Frontal cortex (tissue), 4 donors: ENCODE data around the gene CXCL16. TPM values are rescaled to one million over a fixed set of nuclear protein-coding genes. Genes with fewer than 3 reads are reported as not detected.
A peak's percentile ranks its signal among the peaks of the same experiment; 100 is the strongest.

Experiments
- DNase-seq, 2 donors: peaks; one replicate each; pipeline ENCODE4 v3.0.0; 2012; ENCODE audit warnings: low spot score in 2 of 2
- FAIRE-seq: peaks from 2 replicates; lab custom pipeline; 2012; peaks lifted over from hg19 to GRCh38; lab: Jason Lieb, UNC
- total RNA-seq: library from RNA; depleted of rRNA; stranded (reverse); fragments of >200 nt; gene quantifications from one replicate; pipeline ENCODE4 v1.2.3, GENCODE V29; 2014
- donor health status: control.
- donor health status: control.
- donor health status: control.

The CXCL16 gene
- total RNA-seq, 1 donor from 2014 or later: under 0.01 TPM

DNA sequence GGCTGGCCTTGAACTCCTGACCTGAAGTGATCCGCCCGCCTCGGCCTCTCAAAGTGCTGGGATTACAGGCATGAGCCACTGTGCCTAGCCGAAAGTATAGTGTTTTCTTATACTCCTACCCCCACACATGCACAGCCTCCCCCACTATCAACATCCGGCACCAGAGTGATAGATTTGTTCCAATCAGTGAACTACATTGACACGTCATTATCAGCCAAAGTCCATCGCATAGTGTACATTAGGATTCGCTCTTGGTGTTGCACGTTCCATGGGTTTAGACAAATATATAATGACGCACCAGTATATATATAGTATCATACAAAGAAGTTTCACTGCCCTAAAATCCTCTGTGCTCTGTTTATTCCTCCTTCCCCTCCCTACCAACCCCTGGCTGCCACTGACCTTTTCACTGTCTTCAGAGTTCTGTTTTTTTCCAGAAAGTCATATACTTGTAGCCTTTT, 20.1 kb upstream of the CXCL16 start:
- no peak for DNase-seq
- no peak for FAIRE-seq

DNA sequence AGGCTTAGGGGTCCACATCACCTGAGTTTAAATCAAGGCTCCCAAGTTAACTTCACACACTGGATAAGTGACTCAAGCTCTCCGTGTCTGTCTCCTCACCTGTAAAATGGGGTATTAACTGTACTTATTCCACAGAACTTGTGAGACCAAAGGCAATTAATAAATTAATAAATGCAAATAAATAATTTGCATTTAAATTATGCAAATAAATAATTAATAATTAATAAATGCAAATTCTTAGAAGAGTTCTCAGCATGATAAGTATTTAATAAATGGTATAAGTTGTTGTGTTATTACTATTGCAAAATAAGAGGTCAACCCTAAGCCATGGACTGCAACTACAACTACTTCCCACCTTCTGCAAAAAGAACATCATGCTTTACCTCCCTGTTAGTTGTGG, 13.7 kb upstream of the CXCL16 start:
- FAIRE-seq: no peak
- DNase-seq: no peak

DNA sequence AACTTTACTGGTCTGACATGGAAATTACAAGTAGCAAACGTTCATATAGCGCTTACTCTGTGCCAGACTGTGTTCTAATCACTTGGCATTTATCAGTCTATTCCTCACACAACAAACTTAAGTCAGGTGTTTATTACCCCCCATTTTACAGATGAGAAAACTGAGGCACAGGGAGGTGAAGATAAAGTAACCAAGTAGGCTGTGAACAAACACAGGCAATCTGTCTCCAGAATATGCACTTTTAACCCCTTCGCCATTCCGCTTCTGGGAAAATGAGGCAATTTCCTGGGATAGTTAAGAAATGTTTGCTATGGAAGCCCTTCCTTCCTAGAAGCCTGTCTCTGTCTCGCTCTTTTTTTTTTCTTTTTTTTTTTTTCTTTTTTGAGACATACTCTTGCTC, 12.2 kb upstream of the CXCL16 start:
- DNase-seq: no peak
- FAIRE-seq: no peak

DNA sequence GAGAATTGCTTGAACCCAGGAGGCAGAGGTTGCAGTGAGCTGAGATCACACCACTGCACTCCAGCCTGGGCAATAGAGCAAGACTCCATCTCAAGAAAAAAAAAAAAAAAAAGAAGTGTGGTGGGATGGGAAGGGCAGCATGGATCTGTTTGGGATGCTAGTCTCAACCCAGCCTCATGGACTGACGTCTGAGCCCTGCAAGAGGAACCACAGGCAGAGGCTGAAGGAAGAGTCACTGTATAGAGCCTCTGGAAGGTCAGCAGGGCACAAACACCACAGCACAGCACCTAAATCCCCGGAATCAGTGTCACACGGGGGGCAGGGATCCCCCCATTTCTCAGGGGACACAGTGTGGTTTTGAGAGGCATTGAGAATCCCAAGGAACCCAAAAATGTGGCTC, 10.9 kb upstream of the CXCL16 start:
- DNase-seq: no peak
- FAIRE-seq: no peak

DNA sequence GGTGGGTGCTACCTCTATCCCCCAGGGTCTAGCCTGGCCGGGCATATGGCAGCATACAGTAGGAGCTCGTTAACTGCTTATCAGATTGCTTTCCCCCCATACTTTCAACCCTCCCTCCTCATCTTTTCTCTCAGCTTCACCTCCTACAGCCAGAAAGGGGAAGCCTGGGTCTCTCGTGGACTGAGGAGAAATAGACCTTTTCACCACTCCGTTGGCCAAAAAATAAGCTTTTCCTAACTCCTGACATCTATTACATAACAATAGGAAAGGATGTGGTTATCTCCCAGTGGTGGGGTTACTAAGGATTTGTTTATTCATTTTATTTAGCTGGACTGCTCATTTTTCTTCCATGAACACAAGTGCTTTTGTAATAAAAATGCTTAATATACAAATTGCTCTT, 9.0 kb upstream of the CXCL16 start:
- no peak for FAIRE-seq
- no peak for DNase-seq

DNA sequence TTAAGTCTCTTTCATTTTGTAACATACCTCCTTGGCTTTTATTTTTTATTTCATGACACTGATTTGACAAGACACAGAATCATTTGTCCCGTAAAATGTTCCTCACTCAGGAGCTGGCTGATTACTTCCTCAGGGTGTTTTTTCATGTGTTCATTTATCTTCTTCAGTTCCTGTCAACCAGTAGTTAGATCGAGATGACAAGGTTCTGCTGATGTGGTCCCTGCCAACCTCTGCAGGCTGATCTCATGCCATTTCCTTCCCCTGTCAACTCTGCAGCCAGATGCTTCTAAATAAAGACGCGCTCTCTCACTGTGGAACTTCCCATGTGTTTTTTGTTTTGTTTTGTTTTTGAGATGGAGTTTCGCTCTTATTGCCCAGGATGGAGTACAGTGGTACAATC, 8.1 kb upstream of the CXCL16 start:
- DNase-seq: no peak
- no peak for FAIRE-seq

DNA sequence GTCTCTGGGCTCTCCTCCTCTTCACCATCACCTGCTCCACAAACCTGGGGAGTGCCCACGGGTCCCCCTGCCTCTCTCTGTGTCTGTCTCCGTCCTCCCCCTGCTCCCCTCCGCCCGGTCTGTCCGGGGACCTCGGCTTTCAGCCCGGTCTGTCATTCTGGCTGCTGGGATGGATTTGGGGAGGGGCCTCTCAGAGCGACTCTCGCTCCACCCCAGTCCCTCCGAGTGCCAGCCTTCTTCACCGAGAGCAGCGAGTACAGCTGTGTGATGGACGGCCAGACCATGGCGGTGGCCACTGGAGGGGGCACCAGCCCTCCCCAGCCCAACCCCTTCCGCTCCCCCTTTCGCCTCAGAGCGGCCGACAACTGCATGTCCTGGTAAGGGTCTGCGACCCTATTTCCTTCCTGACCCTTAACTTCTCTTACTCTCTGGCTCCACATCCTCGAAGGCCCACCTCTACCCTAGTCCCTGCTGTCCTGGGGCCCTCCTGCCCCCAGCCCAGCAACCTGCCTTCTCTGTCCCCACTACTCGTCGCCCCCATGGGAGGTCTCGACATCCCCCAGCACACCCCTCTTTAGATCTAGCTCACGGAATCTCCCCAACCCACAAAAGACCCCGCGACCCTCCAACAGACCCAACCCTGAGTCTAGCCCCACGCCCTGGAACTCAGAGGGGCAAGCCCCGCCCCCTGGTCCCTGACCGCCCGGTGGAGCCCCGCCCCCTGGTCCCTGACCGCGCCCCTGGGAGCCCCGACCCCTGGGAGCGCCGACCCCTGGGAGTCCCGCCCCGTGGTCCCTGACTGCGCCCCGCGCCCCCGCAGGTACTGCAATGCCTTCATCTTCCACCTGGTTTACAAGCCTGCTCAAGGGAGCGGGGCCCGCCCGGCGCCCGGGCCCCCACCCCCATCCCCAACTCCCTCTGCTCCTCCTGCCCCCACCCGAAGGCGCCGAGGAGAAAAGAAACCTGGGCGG, 5.6 kb upstream of the CXCL16 start:
- peak in 1 of 2 donors; percentile 31 for DNase-seq
- no peak for FAIRE-seq

DNA sequence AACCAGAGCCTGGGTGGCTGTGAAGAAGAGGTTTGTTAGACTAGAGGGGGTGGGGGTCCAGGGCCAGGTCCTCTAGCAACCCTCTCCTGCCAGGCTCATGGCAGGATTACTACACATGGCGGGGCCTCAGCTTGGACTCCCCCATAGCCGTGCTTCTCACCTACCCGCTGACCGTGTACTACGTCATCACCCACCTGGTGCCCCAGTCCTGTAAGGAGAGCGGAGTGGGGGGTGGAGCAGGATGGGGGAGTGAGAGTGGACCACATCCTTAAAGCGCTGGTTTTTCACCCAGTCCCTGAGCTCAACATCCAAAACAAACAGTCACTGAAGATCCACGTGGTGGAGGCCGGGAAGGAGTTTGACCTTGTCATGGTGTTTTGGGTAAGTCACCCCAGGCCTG, 4.2 kb upstream of the CXCL16 start:
- DNase-seq (no peak), FAIRE-seq (no peak)

DNA sequence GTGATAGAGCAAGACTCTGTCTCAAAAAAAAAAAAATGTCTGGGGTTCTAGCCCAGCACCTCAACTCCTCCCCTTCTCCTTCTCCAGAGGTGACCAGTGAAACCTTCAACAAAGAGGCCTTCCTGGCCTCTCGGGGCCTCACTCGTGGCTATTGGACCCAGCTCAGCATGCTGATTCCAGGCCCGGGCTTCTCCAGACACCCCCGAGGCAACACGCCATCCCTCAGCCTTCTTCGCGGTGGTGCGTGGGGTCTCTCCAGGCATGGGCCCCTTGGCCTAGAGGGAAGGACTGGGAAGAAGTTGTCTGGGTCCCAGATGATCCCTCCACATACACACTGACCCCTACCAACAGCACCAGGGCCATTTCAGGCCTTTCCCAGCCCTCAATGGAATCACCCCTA, 3.5 kb upstream of the CXCL16 start:
- no peak for FAIRE-seq

DNA sequence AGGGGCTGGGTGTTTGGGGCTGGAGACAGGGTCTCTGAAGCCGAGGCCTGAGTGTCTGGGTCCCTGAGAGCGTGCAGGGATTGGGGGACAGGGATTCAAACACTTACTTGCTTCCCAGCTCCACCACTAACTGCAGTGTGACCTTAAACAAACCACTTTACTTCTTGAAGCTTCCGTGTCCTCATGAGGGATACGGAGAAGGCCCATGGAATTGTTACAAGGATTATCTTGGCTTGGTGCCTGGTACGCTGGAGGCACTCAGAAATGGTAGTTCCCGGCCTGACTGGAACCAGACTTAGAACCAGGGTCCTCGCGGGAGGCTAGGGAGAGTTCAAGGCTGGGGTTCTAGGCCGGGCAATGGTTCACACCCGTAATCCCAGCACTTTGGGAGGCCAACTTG, 2.9 kb upstream of the CXCL16 start:
- FAIRE-seq: no peak
- peak in 1 of 2 donors; percentile 10 for DNase-seq

More for the DNA sequence above, 3.5 kb upstream of the CXCL16 start:
- no peak for DNase-seq

DNA sequence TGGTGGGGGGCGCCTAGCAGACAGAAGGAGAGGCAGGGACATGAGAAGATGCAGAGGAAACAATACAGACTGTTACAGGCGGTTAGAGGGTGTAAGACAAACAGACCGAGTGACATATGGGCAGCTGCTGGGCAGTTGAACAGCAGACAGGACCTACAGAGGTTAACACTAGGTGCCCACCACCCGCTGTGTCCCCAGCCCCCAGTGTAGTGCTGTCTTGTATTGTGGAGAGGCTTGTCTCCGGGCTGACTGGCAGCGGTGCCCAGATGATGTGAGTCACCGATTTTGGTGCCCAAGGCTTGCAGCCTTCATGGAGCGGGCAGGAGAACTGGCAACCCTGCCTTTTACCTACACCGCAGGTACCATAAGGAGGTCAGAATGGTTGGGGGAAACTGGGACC, 2.4 kb upstream of the CXCL16 start:
- DNase-seq (no peak), FAIRE-seq (no peak)

DNA sequence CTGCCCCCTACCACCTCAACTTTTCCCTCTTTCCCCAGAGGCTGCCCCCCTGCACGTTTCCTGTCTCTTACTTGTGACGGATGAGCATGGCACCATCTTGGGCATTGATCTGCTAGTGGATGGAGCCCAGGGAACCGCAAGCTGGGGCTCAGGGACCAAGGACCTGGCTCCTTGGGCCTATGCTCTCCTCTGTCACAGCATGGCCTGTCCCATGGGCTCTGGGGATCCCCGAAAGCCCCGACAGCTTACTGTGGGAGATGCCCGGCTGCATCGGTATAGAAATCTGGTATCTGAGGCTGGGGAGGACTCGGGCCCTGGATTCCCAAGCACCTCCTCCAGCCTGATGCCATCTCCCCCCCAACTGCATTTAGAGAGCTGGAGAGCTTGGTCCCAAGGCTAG, 1.8 kb upstream of the CXCL16 start:
- FAIRE-seq (no peak), DNase-seq (no peak)

DNA sequence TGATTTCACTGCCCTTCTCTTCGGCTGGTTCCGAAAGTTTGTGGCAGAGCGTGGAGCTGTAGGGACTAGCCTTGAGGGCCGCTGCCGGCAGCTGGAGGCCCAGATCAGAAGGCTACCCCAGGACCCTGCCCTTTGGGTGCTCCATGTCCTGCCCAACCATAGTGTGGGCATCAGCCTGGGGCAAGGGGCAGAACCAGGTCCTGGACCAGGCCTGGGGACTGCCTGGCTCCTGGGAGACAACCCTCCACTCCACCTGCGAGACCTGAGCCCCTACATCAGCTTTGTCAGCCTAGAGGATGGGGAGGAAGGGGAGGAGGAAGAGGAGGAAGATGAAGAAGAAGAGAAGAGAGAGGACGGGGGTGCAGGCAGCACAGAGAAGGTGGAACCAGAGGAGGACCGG, 856 bp upstream of the CXCL16 start:
- DNase-seq: no peak
- FAIRE-seq: no peak

DNA sequence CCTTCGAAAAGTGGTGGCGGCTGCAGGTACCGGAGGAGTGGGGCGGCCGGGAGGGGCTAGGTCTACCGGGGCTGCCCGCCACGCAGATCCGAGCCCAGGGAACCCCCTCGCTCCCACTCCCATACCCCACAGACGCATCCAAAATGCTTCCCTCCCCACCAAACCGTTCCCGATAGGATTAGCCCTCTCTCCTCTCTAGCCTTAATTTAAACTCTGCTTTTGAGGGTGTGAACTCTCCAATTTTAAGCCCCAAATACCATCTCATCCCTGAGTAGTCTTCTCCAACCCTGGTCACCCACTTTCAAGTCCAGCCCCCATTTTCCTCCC, 260 bp upstream of the CXCL16 start:
- FAIRE-seq: no peak
- DNase-seq: no peak

DNA sequence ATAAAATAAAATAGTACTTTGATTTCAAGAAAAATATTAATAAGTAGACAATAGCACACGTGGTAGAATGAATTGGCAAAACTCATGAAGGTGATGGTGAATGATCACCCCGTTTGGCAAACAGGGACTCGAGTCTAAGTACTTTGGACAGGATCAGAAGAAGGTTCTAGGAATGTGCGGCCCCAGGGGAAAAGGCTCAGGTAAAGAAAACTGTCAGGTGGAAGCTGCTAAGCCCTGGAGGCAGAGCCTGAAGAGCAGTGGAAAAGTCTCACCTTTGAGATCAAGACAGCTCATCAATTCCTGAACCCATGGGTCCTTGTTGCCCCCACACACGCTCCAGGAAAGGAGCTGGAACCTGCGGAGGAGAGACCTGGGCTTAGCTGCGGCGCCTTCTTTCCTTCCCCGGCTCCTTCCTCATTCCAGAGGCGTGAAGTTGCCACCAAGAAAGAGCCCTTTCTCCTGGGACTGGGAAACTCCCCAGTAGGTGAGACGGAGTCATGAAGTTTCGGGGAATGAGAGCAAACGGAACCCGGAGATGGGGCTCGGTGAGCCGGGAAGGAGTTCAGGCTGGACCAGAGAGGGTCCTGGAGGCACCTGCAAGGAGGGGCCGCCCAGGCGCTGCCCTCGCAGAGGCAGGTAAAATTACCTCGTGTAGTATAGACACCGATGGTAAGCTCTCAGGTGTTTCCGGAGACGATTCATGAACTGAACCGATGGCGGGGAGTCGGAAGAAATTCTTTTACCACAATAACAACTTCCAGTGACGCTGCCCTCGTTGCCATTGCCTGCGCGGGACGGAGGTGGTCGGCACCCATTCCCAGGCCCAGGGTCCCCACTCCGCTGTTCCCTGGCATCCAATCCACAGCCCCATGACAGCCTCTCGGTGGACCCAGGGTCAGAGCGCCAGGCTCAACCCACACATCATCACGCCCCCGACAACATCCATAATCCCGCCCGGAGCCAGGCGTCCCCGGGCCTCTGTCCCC, 1.3 kb downstream of the CXCL16 start:
- FAIRE-seq: no peak
- peak in 1 of 2 donors; percentile 36 for DNase-seq

DNA sequence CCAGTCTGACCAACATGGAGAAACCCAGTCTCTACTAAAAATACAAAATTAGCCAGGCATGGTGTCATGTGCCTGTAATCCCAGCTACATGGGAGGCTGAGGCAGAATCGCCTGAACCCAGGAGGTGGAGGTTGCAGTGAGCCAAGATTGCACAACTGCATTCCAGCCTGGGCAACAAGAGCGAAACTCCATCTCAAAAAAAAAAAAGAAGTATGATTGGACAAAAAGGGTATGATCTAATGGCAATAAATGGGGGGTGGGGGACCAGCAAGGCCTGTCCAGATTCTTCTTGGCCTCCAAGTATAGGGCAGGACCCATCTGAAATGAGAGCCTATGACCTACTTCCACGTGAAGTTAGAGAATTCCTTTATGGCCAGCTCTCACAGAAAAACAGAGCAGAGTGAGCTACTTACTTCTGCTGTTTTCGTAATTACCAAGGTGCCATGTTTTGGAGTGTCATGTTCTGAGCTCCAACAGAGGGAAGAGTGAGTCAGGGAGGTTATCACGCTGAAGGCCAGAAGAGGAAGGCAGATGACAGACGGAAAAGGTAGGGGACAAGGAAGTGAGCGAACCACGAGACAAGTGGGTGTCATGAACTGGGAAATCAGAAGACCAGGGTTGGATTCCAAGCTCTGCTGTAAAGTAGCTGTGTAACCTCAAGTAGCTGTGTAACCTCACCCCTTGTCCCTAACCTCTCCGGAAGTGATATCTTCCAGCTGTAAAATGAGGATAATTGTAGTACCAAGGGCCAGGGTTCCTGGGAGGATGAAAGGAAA, 3.7 kb downstream of the CXCL16 start:
- FAIRE-seq: no peak
- no peak for DNase-seq

DNA sequence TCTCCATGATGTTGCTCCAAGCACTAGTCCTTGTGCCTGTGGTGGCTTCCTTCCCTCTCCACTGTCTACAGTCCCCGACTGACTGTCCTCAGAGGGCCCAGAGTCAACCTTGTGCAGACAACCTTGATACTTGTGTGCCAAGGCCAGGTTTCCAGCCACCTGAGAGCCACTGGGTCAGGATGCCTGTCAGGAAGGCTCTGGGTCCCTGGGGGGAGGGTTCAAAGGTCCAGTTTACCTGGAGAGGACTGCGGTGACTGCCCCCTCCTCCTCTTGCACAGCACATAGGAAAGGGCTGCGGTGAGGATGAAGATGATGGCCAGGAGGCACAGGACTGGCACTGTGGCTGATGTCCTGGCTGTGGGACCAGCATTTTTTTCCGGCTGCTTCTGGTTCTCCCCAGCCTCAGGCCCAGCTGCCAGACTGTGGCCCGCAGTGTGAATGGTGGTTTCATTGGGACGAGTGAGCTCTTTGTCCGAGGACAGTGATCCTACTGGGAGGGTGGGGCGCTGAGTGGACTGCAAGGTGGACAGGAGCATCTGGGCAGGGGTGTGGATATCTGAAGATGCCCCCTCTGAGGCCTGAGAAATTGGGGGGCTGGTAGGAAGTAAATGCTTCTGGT, 4.8 kb downstream of the CXCL16 start:
- FAIRE-seq (no peak), DNase-seq (no peak)

DNA sequence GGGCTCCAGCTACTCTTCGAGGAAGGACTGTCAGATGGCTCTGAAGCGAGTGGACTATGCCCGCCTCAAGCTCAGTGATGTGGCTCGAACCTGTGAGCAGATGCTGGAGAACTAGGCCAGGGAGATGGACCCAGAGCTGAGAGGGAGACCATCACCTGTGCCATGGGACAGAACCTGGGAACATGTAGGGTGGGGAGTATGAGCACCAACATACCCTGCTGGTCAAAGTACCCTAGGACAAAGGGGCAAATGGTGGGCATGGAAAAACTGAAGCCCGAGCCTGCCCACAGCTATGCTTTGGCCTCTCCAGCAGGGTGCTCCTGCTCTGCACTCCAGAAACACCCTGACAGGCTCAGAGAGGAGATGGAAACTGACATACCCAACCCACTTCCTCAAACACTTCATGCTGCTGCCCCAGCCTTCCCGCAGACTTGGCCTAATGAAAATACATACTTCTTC, 6.6 kb downstream of the CXCL16 start:
- FAIRE-seq (no peak), DNase-seq (no peak)

DNA sequence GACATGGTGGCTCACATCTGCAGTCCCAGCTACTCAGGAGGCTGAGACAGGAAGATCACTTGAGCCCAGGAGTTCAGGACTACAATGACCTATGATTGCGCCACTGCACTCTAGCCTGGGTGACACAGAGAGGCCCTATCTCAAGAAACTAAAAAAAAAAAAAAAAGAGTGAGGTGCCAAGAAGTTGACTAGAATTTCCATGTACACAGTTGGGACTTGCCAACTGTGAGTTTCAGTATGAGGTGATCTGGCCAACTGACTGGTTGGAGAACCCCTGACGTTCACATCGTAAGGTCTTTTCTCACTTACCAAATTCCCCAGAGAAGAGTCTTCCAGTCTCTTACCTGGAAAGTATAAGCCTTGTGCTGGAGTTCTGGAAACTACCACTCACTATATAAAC, 11.6 kb downstream of the CXCL16 start:
- FAIRE-seq: no peak
- no peak for DNase-seq
